Prostate gland (tissue), 2 donors: Measurements from ENCODE around the gene SPATA31D3.

ENCODE experiments used
- CTCF ChIP-seq, 4 experiments: fragments of 200-600 bp in 2 of 4; fragments of 450-650 bp in 2 of 4; sonication (generic) in 2 of 4; IDR thresholded peaks; 1 replicate in 3 of 4; 2 replicates in 1 of 4; pipeline ENCODE4 v1.5.1; 2016 to 2019; ENCODE audit warnings: antibody characterized with exemption in 4 of 4, mild to moderate bottlenecking in 2 of 4, moderate library complexity in 2 of 4
- POLR2A ChIP-seq: fragments of 450-650 bp; IDR thresholded peaks from one replicate; pipeline ENCODE4 v1.6.1; 2016; ENCODE audit warnings: antibody characterized with exemption, mild to moderate bottlenecking

GRCh38 chr9:81974764-81975163 lies 31.5 kb downstream of the SPATA31D3 start:
- TF ChIP-seq CTCF (IDR thresholded peaks at IDR 0.05) = no peak
- no peak for TF ChIP-seq POLR2A
